ENCODE measurements around the gene MYO1H.
A peak's percentile ranks its signal among the peaks of the same experiment; 100 is the strongest.

Gene MYO1H

GRCh38 chr12:109476807-109477184 lies 129.1 kb downstream of the MYO1H start:
- DNase-seq, result no peak

DNA sequence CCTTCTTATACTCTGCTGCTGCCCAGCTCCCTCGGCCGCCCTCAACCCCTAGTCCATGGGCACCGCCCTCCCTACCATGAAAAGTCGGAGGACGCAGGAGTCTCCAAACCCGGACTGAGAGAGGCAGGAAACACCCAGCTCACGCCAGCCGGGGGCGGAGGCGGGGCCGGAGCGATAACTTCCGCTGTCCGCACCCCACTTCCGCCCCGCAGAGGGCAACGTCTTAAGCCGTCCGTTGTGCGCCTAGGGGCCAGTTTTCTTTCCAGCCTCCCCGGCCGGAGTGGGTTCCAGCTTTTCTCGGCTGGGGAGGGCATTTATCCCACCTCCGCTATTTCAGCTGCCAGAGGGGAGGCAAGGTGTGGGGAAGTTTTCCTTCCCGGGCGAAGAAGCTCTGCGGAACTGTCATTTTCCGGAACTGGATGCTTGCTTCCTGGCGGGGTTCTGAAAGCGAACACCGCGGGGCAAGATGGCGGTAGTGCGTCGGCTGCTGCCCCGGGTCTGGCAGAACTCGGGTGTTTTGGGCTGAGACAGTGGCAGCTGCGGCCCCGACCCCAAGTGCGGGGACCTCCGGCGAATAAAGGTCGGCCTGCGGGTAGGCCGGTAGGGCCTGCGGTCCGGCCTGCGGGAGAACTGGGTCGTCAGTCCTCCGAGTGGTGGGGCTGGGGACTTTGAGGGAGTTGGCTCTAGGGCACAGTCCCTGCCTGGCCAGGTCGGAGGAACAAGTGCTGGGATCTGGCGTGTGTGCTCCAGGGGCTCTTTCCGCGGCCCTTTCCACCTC lies 129.7 kb downstream of the MYO1H start, which contains the start of the genes KCTD10 and UBE3B:
Gene KCTD10, minus strand, starts transcription at position 116 of the 778 bp plus-strand sequence. Its CDS starts 38 bp downstream, at position 78.
Gene UBE3B, plus strand, starts transcription at position 450 of the 778 bp plus-strand sequence. CDS start 5,918 bp downstream, outside the sequence.
- peak; percentile 95 for DNase-seq

GRCh38 chr12:109477963-109478315 lies 130.2 kb downstream of the MYO1H start:
- no peak for DNase-seq

DNA sequence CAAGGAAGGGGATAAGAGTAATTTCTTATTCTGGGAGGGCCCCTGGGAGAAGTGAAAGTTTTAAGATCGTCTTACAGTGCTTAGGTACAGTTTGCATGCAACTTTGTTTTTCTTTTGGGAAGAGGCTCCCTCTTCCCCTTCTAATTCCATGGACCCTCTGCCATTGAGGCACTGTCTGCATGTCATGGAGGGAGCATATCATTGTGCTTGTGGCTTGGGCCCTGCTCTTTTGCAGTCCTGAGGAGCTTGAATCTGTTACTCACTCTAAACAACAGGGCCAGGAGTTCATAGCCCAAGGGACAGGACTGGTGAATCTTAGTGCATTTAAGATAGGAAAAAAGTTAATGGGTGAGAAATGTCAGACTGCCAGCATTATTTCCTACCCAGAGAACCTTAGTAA lies 132.1 kb downstream of the MYO1H start:
- DNase-seq, result no peak

- no peak for DNase-seq
Observed at GRCh38 chr12:109480356-109480755, 132.7 kb downstream of the MYO1H start.

DNA sequence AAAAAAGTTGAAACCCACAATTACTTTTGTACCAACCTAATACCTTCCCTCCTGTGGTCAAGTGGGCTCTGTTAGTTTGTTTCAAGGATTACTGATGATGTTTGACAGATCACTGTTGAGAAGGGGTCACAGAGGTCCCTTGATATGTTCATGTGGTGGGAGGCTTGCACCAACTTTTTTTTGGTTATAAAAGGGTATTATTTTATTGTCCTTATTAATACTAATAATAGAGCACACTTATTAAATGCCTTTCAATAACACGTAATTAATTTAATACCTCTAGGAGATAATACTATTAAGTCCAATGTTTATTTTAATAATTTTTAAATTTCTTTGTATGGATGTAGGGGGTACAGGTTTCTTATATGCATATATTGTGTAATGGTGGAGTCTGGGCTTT lies 134.2 kb downstream of the MYO1H start:
- DNase-seq, result no peak

GRCh38 chr12:109482491-109482890 lies 134.8 kb downstream of the MYO1H start:
- DNase-seq, result no peak

DNA sequence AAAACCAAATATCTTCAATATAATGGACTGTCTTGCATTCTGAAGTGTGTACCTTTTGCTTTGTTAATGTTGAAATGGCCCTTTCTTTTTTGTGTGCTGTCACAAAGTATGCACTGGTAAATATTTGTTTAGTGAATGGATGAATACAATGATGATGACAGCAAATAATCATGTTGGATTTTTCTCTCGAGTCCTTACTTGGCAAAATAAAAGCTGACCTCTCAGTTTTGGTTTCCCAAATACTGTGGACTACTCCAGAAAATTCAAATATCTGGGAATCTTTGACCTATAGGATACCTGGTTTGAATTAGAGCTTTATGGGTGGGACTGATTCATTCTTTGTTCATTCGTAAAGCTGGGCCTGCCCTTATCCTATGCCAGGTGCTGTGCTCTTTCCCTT lies 135.2 kb downstream of the MYO1H start:
- no peak for DNase-seq

DNA sequence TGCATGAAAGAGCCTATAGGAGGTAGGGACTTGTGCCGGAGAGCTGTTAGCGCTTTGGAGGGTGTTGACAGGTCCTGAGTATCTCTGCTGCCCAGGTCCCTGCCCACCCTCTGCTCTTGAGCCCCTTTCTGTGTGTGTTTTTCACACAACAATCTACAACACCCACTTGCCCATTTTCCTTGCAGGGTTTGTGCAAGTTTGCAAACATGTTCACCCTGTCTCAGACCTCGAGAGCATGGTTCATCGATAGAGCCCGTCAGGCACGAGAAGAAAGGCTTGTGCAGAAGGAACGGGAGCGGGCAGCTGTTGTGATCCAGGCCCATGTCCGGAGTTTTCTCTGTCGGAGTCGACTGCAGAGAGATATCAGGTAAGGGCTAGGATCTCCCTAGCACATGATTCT lies 135.6 kb downstream of the MYO1H start:
- no peak for DNase-seq

- DNase-seq, result no peak
Observed at GRCh38 chr12:109485201-109485600, 137.5 kb downstream of the MYO1H start.

GRCh38 chr12:109487181-109488050 lies 139.7 kb downstream of the MYO1H start:
- no peak for DNase-seq

DNA sequence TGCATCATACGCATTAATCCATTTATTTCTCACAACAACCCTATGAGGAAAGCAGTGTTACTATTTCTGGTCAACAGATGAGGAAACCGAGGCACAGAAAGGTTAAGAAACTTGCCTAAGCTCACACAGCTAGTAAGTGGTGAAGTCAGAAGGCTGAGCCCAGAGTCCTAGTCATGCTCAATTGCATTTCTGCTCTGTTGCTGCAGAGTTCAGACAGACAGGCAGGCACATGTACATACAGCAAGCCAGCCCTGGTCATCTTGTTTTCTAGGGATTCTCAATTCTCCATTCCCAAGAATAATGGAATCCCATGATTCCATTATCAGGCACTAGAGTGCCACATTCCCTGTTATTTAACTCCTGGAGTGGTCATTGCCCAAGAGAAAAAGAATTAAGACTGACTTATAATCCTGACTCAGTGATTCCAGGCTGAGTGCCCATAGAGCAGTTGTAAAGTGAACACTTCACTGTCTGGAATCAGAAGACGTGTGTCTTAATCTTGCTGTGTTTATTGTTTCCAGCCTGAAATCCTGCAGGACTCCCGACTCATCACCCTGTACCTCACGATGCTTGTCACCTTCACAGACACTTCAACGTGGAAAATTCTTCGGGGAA lies 140.5 kb downstream of the MYO1H start:
- DNase-seq, result no peak

DNA sequence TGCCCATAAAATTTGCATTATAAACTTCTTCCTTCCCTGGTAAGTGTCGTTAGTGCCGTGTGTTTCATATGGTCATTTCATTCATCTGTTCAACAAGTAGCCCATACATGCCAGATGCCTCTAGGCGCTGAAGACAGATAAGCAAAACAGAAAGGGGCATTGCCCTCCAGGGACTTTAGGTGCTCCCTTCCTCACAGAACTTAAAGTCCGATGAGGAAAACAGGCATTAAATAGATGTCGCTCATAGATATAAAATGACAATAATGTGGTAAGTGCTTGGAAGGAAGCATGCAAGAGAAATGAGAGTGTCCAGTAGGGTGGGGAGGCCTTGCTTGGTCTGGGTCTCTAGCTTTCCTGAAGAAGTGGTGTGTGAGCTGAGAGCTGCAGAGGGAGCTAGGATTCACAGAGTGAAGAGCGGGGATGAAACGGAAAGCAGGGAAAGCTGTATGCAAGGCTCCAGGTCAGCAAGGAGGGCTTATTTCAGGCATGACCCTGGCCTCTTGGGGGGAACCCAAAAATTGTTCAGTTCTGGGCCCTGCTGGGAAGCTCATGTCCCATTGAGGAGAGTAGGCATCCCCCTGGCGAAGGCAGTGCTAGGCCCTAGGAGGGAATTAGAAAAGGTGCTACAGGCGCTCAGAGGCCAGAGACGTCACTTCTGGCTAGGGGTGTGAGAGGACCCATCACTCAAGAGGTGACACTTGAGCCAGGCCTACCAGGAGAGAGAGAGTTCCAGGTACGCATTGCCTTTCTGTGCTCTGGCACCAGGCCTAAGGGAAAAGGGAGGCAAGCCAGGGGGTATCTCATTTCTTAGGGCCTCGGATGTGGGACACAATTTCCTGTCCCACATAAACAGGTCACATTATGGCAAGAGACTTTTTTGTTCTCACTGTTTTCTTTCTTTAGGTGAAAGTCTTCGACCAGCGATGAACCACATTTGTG lies 141.6 kb downstream of the MYO1H start:
- DNase-seq, result no peak

GRCh38 chr12:109489955-109490565 lies 142.4 kb downstream of the MYO1H start:
- DNase-seq, result no peak

DNA sequence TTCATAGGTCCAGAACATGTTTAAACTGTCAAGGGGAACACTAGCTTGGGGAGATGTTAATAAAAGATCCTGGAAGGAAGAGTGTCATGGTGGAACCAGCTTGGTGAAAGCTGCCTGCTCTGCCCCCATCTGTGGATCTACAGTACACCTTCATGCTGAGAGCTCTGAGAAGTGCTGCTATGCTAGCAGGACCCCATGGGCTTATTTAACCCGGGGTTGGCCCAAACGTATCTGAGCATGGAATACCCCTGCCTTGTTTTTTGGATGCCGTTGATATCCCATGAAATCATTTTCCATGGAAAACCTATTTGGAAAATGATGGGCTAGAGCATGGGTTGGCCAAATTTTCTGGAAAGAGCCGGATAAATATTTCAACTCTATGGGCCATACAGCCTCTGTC lies 144.0 kb downstream of the MYO1H start:
- no peak for DNase-seq

DNA sequence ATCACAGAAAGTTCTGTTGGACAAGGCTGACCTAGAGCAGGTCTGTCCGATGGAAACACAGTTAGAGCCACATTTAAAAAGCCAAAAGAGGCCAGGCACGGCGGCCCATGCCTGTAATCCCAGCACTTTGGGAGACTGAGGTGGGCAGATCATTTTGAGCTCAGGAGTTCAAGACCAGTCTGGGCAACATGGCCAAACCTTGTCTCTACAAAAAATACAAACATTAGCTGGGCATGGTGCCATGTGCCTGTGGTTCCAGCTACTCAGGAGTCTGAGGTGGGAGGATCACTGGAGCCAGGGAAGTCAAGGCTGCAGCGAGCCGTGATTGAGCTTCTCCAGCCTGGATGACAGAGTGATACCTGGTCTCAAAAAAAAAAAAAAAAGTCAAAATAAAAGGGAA lies 144.7 kb downstream of the MYO1H start:
- no peak for DNase-seq

- no peak for DNase-seq
Observed at GRCh38 chr12:109493090-109493489, 145.4 kb downstream of the MYO1H start.

DNA sequence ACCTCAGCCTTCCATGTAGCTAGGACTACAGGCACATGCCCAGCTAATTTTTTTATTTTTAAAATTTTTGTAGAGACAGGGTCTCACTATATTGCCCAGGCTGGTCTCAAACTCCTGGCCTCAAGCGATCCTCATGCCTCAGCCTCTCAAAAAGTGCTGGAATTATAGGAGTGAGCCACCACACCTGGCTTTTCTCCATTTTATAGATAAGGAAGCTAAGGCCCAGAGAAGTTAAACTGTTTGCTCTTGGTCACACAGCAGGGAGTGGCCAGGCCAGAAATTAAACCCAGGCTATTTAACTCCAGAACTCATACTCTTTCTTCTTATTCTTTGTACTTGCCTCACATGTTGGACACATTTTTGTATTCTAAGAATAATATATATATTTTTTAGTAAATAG lies 146.2 kb downstream of the MYO1H start:
- no peak for DNase-seq

DNA sequence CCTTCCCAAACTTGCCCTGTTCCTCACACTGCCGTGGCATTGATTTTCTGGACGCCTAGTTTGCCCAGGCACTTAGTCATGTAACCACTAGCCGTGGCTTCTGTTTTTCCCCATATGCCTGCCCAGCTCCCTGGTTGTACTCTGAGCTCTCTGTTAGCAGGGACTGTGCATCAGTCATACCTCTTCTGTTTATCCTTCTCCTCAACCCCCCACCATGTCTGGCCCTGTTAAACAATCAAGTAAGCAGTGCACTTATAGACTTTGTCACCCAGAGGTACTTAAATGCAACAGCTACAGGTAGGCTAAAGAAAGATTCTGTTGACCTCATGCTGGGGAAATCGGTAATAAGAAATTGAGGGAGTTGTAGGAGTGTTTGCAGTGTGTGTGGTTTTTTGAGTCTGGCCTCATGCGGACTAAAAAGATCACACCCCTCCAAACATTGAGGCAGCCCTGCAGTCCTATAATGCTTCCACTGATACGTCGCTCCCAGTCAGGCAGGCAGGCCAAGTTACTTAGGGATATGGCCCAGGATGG lies 146.7 kb downstream of the MYO1H start:
- no peak for DNase-seq

GRCh38 chr12:109495012-109495411 lies 147.3 kb downstream of the MYO1H start:
- DNase-seq, result no peak

GRCh38 chr12:109496306-109496705 lies 148.6 kb downstream of the MYO1H start:
- no peak for DNase-seq

- DNase-seq, result no peak
Observed at GRCh38 chr12:109497675-109498074, 150.0 kb downstream of the MYO1H start.
